ENCODE data around the gene OCRL. TPM values are rescaled to one million over a fixed set of nuclear protein-coding genes. Genes with fewer than 3 reads are reported as not detected.
A peak's percentile ranks its signal among the peaks of the same experiment; 100 is the strongest.

Gene OCRL
- polyA plus RNA-seq, 1 donor: 23.6 TPM

DNA sequence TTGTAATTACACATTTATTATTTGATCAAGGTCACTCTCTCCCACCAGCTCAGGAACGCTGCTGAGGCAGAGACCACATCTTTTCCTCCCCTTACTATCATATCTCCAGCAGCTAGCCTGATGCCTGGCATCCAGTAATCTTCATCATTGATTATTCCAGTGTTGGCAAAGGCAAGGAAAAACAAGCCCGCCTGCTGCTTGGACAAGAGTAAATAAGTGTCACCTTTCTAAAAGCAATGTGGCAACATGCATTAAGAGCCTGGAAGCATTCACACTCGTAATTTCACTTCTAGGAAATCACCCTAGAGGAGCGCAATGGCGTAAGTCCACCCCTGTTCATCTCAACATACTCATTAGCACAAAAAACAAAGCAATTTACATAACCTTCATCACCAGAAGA, 59.9 kb downstream of the OCRL start:
- H3K9me3 ChIP-seq (ENCODE audit: control insufficient read depth, low read depth, low read length): no peaks in the 10 kb centered on the region
- no CpG with 5 or more reads among the region's 5 CpGs for WGBS (ENCODE audit: insufficient coverage, low lambda C conversion rate)
- H3K27ac ChIP-seq (ENCODE audit: low read length): no peak overlapping the region
- DNase-seq: no peak
- H3K4me1 ChIP-seq (ENCODE audit: control insufficient read depth, insufficient read depth, low read length): peaks cover 7% of the 10 kb centered on the region
- no peaks in the 10 kb centered on the region for H3K27me3 ChIP-seq (ENCODE audit: control insufficient read depth, insufficient read depth, low read length)
- no peak overlapping the region for H3K4me3 ChIP-seq (ENCODE audit: low read length)
- no peaks in the 10 kb centered on the region for H3K36me3 ChIP-seq (ENCODE audit: control insufficient read depth, insufficient read depth, low read length)

GRCh38 chrX:129600981-129601424, 60.9 kb downstream of the OCRL start:
- no peak overlapping the region for H3K27ac ChIP-seq (ENCODE audit: low read length)
- H3K9me3 ChIP-seq (ENCODE audit: control insufficient read depth, low read depth, low read length): no peaks in the 10 kb centered on the region
- H3K27me3 ChIP-seq (ENCODE audit: control insufficient read depth, insufficient read depth, low read length): no peaks in the 10 kb centered on the region
- H3K4me3 ChIP-seq (ENCODE audit: low read length): no peak overlapping the region
- DNase-seq: peak in 1 of 2 donors; percentile 4
- no CpG with 5 or more reads among the region's 11 CpGs for WGBS (ENCODE audit: insufficient coverage, low lambda C conversion rate)
- H3K4me1 ChIP-seq (ENCODE audit: control insufficient read depth, insufficient read depth, low read length): peaks cover 7% of the 10 kb centered on the region
- H3K36me3 ChIP-seq (ENCODE audit: control insufficient read depth, insufficient read depth, low read length): no peaks in the 10 kb centered on the region

- Histone ChIP-seq H3K9me3 (ENCODE audit: control insufficient read depth, low read depth, low read length) (no peaks in the 10 kb centered on the region), H3K36me3 (ENCODE audit: control insufficient read depth, insufficient read depth, low read length) (no peaks in the 10 kb centered on the region), H3K27ac (ENCODE audit: low read length) (no peak overlapping the region), H3K4me1 (ENCODE audit: control insufficient read depth, insufficient read depth, low read length) (peaks cover 14% of the 10 kb centered on the region), H3K27me3 (ENCODE audit: control insufficient read depth, insufficient read depth, low read length) (no peaks in the 10 kb centered on the region), H3K4me3 (ENCODE audit: low read length) (no peak overlapping the region)
- peak; percentile 33 to 43 for DNase-seq
- no CpG with 5 or more reads among the region's 5 CpGs for WGBS (ENCODE audit: insufficient coverage, low lambda C conversion rate)
These were observed 66.9 kb downstream of the OCRL start for GRCh38 chrX:129606918-129607317.

GRCh38 chrX:129608496-129608895, 68.4 kb downstream of the OCRL start:
- no CpG with 5 or more reads among the region's 3 CpGs for WGBS (ENCODE audit: insufficient coverage, low lambda C conversion rate)
- Histone ChIP-seq H3K27ac (ENCODE audit: low read length) (no peak overlapping the region), H3K27me3 (ENCODE audit: control insufficient read depth, insufficient read depth, low read length) (no peaks in the 10 kb centered on the region), H3K4me1 (ENCODE audit: control insufficient read depth, insufficient read depth, low read length) (peaks cover 14% of the 10 kb centered on the region), H3K4me3 (ENCODE audit: low read length) (no peak overlapping the region), H3K9me3 (ENCODE audit: control insufficient read depth, low read depth, low read length) (no peaks in the 10 kb centered on the region), H3K36me3 (ENCODE audit: control insufficient read depth, insufficient read depth, low read length) (no peaks in the 10 kb centered on the region)
- peak in 1 of 2 donors; percentile 61 for DNase-seq

- Histone ChIP-seq H3K4me1 (ENCODE audit: control insufficient read depth, insufficient read depth, low read length) (peaks cover 12% of the 10 kb centered on the region), H3K27ac (ENCODE audit: low read length) (no peak overlapping the region), H3K4me3 (ENCODE audit: low read length) (no peak overlapping the region), H3K36me3 (ENCODE audit: control insufficient read depth, insufficient read depth, low read length) (no peaks in the 10 kb centered on the region), H3K27me3 (ENCODE audit: control insufficient read depth, insufficient read depth, low read length) (no peaks in the 10 kb centered on the region), H3K9me3 (ENCODE audit: control insufficient read depth, low read depth, low read length) (no peaks in the 10 kb centered on the region)
- no peak for DNase-seq
- WGBS (ENCODE audit: insufficient coverage, low lambda C conversion rate): no CpG with 5 or more reads among the region's 1 CpG
These were observed 69.3 kb downstream of the OCRL start for GRCh38 chrX:129609395-129609794.

DNA sequence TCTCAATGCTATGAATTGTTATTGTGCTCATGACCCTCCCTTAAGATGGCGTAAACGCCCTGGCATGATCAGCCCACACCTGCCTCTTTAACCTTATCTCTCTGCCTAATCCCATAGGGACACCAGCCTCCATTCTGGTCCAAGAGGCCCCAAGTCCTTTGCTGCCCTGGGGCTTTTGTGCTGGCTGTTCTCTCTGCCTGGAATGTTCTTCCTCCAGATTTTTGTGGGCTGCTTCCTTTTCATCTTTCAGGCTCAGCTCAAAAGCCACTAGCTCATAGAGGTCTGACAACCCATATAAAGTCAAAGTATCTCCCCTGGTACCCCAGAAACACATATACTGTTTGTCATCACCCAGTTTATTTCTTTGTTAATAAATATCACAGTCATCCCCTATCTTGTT, 72.3 kb downstream of the OCRL start:
- Histone ChIP-seq H3K27me3 (ENCODE audit: control insufficient read depth, insufficient read depth, low read length) (no peaks in the 10 kb centered on the region), H3K4me1 (ENCODE audit: control insufficient read depth, insufficient read depth, low read length) (peaks cover 7% of the 10 kb centered on the region), H3K27ac (ENCODE audit: low read length) (no peak overlapping the region), H3K4me3 (ENCODE audit: low read length) (no peak overlapping the region), H3K36me3 (ENCODE audit: control insufficient read depth, insufficient read depth, low read length) (no peaks in the 10 kb centered on the region), H3K9me3 (ENCODE audit: control insufficient read depth, low read depth, low read length) (no peaks in the 10 kb centered on the region)
- no peak for DNase-seq
- WGBS (ENCODE audit: insufficient coverage, low lambda C conversion rate): no CpG with 5 or more reads among the region's 2 CpGs

- Histone ChIP-seq H3K27me3 (ENCODE audit: control insufficient read depth, insufficient read depth, low read length) (no peaks in the 10 kb centered on the region), H3K27ac (ENCODE audit: low read length) (no peak overlapping the region), H3K36me3 (ENCODE audit: control insufficient read depth, insufficient read depth, low read length) (no peaks in the 10 kb centered on the region), H3K4me1 (ENCODE audit: control insufficient read depth, insufficient read depth, low read length) (peaks cover 4% of the 10 kb centered on the region), H3K9me3 (ENCODE audit: control insufficient read depth, low read depth, low read length) (no peaks in the 10 kb centered on the region), H3K4me3 (ENCODE audit: low read length) (no peak overlapping the region)
- DNase-seq: no peak
These were observed 73.5 kb downstream of the OCRL start for GRCh38 chrX:129613596-129613995.

DNA sequence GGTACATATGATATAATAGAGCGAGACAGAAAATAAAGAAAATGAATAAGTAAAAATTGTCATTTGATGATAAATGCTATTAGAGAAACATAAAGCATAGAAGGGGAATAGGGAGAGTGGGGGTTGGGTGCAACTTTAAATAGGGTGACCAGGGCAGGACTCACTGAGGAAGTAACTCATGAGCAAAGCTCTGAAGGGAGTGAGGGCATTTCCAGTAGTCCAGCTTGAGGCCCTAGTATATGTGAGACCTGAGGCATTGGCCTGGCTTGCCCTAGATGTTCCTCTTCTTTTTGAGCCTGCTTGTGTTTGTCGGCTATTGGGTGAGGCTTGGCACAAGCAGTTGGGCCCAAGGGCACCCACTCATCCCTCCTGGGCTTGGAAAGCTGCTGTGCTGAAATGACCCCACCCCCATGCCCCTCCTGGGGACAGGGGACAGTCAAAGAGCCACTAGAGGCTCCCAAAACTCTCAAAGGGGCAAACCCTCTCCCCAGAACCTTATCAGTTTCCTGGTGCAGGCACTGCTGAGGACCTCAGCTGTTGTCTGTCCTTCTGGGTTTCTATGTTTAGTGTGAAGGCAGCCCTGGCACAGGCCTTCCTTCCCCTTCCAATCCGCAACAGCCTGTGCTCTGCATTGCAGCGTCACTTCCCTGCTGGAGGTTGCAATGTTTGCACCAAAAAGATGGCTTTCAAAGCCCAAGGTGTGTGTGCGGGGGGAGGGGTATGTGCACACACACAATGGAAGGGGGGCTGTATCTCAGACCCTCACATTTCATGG, 74.6 kb downstream of the OCRL start:
- no peaks in the 10 kb centered on the region for H3K9me3 ChIP-seq (ENCODE audit: control insufficient read depth, low read depth, low read length)
- WGBS (ENCODE audit: insufficient coverage, low lambda C conversion rate): no CpG with 5 or more reads among the region's 5 CpGs
- no peak for DNase-seq
- no peak overlapping the region for H3K4me3 ChIP-seq (ENCODE audit: low read length)
- H3K4me1 ChIP-seq (ENCODE audit: control insufficient read depth, insufficient read depth, low read length): peaks cover 2% of the 10 kb centered on the region
- H3K36me3 ChIP-seq (ENCODE audit: control insufficient read depth, insufficient read depth, low read length): no peaks in the 10 kb centered on the region
- no peak overlapping the region for H3K27ac ChIP-seq (ENCODE audit: low read length)
- no peaks in the 10 kb centered on the region for H3K27me3 ChIP-seq (ENCODE audit: control insufficient read depth, insufficient read depth, low read length)

GRCh38 chrX:129617420-129617819, 77.4 kb downstream of the OCRL start:
- Histone ChIP-seq H3K27ac (ENCODE audit: low read length) (no peak overlapping the region), H3K9me3 (ENCODE audit: control insufficient read depth, low read depth, low read length) (no peaks in the 10 kb centered on the region), H3K4me3 (ENCODE audit: low read length) (no peak overlapping the region), H3K36me3 (ENCODE audit: control insufficient read depth, insufficient read depth, low read length) (no peaks in the 10 kb centered on the region), H3K4me1 (ENCODE audit: control insufficient read depth, insufficient read depth, low read length) (peaks cover 2% of the 10 kb centered on the region), H3K27me3 (ENCODE audit: control insufficient read depth, insufficient read depth, low read length) (no peaks in the 10 kb centered on the region)
- no CpG with 5 or more reads among the region's 6 CpGs for WGBS (ENCODE audit: insufficient coverage, low lambda C conversion rate)
- DNase-seq: no peak

DNA sequence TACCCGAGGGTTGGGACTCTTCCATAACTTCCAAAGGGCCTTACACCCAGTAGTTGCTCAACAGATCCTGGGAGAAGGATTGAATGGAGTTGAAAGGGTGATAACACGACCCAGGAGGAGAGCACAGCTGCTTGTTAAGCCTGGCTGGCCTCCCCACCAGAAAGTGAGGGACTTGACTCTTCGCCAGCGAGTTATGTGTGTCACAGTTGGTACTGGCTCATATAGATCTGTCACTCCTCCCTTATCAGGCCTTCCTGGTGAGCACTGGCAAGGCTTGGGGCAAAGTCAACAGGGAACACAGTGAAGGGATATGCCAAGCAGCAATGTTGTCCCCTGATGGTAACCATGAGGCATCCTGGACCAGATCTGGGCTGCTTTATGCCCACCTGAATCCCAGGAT, 78.9 kb downstream of the OCRL start:
- no peak for DNase-seq
- no peak overlapping the region for H3K27ac ChIP-seq (ENCODE audit: low read length)

GRCh38 chrX:129622757-129623301, 82.8 kb downstream of the OCRL start:
- Histone ChIP-seq H3K9me3 (ENCODE audit: control insufficient read depth, low read depth, low read length) (no peaks in the 10 kb centered on the region), H3K4me3 (ENCODE audit: low read length) (no peak overlapping the region), H3K27ac (ENCODE audit: low read length) (no peak overlapping the region), H3K27me3 (ENCODE audit: control insufficient read depth, insufficient read depth, low read length) (no peaks in the 10 kb centered on the region), H3K4me1 (ENCODE audit: control insufficient read depth, insufficient read depth, low read length) (no peaks in the 10 kb centered on the region), H3K36me3 (ENCODE audit: control insufficient read depth, insufficient read depth, low read length) (no peaks in the 10 kb centered on the region)
- DNase-seq: no peak
- no CpG with 5 or more reads among the region's 10 CpGs for WGBS (ENCODE audit: insufficient coverage, low lambda C conversion rate)

More for the DNA sequence above, 78.9 kb downstream of the OCRL start:
- H3K27me3 ChIP-seq (ENCODE audit: control insufficient read depth, insufficient read depth, low read length): no peaks in the 10 kb centered on the region
- H3K36me3 ChIP-seq (ENCODE audit: control insufficient read depth, insufficient read depth, low read length): no peaks in the 10 kb centered on the region
- peaks cover 2% of the 10 kb centered on the region for H3K4me1 ChIP-seq (ENCODE audit: control insufficient read depth, insufficient read depth, low read length)
- WGBS (ENCODE audit: insufficient coverage, low lambda C conversion rate): no CpG with 5 or more reads among the region's 4 CpGs
- no peaks in the 10 kb centered on the region for H3K9me3 ChIP-seq (ENCODE audit: control insufficient read depth, low read depth, low read length)
- H3K4me3 ChIP-seq (ENCODE audit: low read length): no peak overlapping the region

All from large intestine (tissue), 3 donors.